Adrenal gland (tissue), 12 donors: ENCODE measurements around the gene SMPD4. TPM values are rescaled to one million over a fixed set of nuclear protein-coding genes. Genes with fewer than 3 reads are reported as not detected.
"Not testable (repeated sequence)": the region's sequence is repeated elsewhere in the genome, so short reads cannot be mapped to it uniquely, and the experiment has no call there.

Experiments used
- DNase-seq, 7 donors: peaks; one replicate each; pipeline ENCODE4 v3.0.0-alpha.2; 2019 to 2020
- H3K27ac ChIP-seq, 5 donors: fragments of 200-600 bp; sonication (generic) in 4 of 5; 1 replicate in 3 of 5; 2 replicates in 2 of 5; pipeline versions ENCODE4 v1.5.1 to v1.8.0; 2016 to 2020; ENCODE audit warnings: mild to moderate bottlenecking in 1 of 5
- H3K27me3 ChIP-seq: fragments of 200-600 bp; 2 replicates; pipeline ENCODE4 v1.8.0; 2021
- H3K36me3 ChIP-seq, 2 donors: fragments of 200-600 bp; replicated peaks in 1 of 2; 1 replicate in 1 of 2; 2 replicates in 1 of 2; pipeline versions ENCODE4 v1.5.1 to v1.8.0; 2018 to 2022
- H3K4me1 ChIP-seq, 2 donors: fragments of 200-600 bp; replicated peaks in 1 of 2; 1 replicate in 1 of 2; 2 replicates in 1 of 2; pipeline versions ENCODE4 v1.5.1 to v1.8.0; 2018 to 2021
- H3K4me3 ChIP-seq, 4 donors: fragments of 200-600 bp; sonication (generic) in 3 of 4; one replicate each; pipeline ENCODE4 v1.5.1; 2016 to 2018
- H3K9me3 ChIP-seq, 3 donors: fragments of 200-600 bp; sonication (generic) in 1 of 3; replicated peaks in 1 of 3; 1 replicate in 2 of 3; 2 replicates in 1 of 3; pipeline versions ENCODE4 v1.5.1 to v1.8.0; 2016 to 2021
- CTCF ChIP-seq, 6 experiments: fragments of 450-650 bp in 4 of 6; fragments of 200-600 bp in 2 of 6; sonication (generic) in 1 of 6; IDR thresholded peaks; 1 replicate in 5 of 6; 2 replicates in 1 of 6; pipeline versions ENCODE4 v1.5.1 to v1.8.0; 2016 to 2021; ENCODE audit warnings: antibody characterized with exemption in 6 of 6, mild to moderate bottlenecking in 2 of 6, moderate library complexity in 1 of 6
- WGBS, 4 donors: extraction: QIAGEN DNeasy Blood & Tissue Kit in 2 of 4; methylation state at CpG; one replicate each; pipeline versions ENCODE4 v1.1.5 to v1.1.7; 2013 to 2017; 5-methylcytosine and 5-hydroxymethylcytosine counted together
- intact Hi-C, 2 donors: fragments of 100-400 bp; cut with DNase I; formaldehyde crosslinking; loops; one replicate each; pipeline versions ENCODE4 v1.14.1 to v1.15.0; 2022 to 2023
- polyA plus RNA-seq, 3 donors: library from polyadenylated mRNA; stranded (reverse); fragments of 200-250 nt in 2 of 3; fragments of 350-450 nt in 1 of 3; fragmentation: Illumina TruSeq in 1 of 3; extraction: RNeasy Lipid Tissue Mini Kit (QIAGEN cat#74804) in 1 of 3; gene quantifications; one replicate each; pipeline ENCODE4 v1.2.3, GENCODE V29; 2013 to 2014
- total RNA-seq, 9 donors: library from RNA; depleted of rRNA in 4 of 9; stranded (reverse); fragments of >200 nt in 4 of 9; fragments of 120-200 nt in 1 of 9; fragmentation: NEBNext Ultra II Directional in 1 of 9; extraction: Animal tissue kit (Norgen Biotek cat#: 25700) in 1 of 9; gene quantifications; one replicate each; pipeline versions ENCODE4 v1.1.0 to v1.2.4, GENCODE V29; 2013 to 2023
- donor health status: healthy with polysubstance abuse.
- donor health status: Bipolar disorder and iron deficiency.
- donor health status: DM: yes; HTN: yes; CAD: no.
- donor health status: DM: no; HTN: no; CAD: no.
- donor health status: DM: no; HTN: no; CAD: no.
- donor health status: DM: yes; HTN: yes; CAD: no.

The SMPD4 gene
- total and polyA plus RNA-seq, 12 donors, result 23.7 to 94.4 (median 37.7) TPM

DNA sequence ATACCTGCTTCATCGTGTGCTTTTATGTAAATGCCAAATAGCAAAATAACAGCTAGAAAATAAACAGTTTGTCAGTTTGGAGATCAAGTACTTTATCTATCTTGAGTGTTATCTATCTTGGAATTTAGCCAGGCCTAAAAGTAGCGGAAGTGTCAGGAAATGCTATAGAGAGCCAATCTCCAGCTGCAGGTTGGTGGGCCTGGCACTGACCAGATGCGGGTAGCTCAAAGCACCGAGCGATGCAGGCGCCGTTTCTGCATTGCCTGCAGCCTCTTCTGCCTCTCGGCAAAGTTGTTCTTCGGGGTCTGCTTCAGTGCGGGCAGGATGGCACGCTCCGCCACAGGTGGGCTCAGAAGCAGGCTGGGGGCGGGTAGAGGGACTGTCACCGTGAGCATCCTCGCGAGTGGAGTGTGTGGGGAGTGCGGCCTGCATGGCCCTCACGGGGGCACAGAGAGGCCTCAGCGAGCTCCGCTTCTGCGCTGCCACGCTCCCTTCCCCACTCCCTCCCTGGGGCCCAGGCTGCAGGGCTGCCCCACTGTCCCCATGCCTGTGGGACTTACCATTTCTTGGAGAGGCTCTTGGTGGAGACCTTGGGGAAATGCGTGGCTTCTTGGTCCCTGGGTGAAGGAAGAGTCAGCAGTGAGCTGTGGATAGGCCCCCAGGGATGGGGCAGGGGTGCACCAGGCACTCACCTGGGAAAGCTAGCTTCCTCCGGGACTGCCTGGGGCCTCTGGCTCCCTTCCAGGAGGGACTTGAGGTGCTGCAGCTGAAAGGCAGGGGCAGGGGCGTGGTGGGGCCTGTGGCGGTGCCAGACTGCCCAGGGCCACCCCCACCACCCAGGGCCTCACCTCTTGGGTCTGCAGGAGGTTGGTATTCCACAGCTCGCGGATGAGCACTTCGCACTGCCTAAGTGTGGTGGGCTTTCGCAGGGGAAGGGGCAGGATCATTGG is 41.8 kb downstream of the SMPD4 start:
- H3K9me3 ChIP-seq, H3K27ac ChIP-seq, H3K27me3 ChIP-seq, H3K4me1 ChIP-seq, intact Hi-C loops, H3K4me3 ChIP-seq, DNase-seq, H3K36me3 ChIP-seq: not testable (repeated sequence)
- WGBS, 4 donors, result 68 to 89% (median 86%) methylated on average over 4 to 27 of the region's 30 CpGs

DNA sequence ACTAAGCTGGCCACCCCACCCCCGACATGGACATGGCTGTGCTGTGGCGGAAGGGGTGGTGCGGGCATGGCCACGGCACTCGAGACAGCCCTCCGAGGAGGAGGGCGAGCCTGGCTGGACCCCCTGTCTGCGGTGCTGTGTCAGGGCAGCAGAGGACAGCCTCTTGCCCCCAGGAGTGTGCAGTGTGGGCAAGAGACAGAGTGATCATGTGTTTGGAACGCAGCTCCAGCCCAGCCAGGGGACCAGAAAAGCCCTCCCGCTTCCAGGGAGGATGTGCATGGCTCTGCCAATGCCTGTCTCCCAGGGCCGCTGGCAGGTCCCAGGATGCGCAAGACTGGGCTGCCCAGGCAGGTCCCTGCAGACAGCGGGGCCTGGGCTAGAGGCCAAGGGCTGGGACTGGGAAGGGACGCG is 42.6 kb downstream of the SMPD4 start:
- H3K36me3 ChIP-seq, H3K4me3 ChIP-seq, H3K27me3 ChIP-seq, H3K4me1 ChIP-seq, H3K27ac ChIP-seq, H3K9me3 ChIP-seq, intact Hi-C loops: not testable (repeated sequence)
- 80 to 96% (median 83%) methylated on average over 8 to 15 of the region's 15 CpGs for WGBS, 4 donors
- peak in 1 of 7 donors; percentile 49 for DNase-seq

GRCh38 chr2:130138326-130138725 is 43.1 kb downstream of the SMPD4 start:
- H3K27ac ChIP-seq, H3K9me3 ChIP-seq, DNase-seq, H3K4me1 ChIP-seq, H3K4me3 ChIP-seq, H3K36me3 ChIP-seq, intact Hi-C loops, H3K27me3 ChIP-seq: not testable (repeated sequence)
- WGBS, 4 donors, result 82 to 96% methylated on average over 8 to 9 of the region's 13 CpGs; no CpG with 5 or more reads in 2 of the 4 donors

DNA sequence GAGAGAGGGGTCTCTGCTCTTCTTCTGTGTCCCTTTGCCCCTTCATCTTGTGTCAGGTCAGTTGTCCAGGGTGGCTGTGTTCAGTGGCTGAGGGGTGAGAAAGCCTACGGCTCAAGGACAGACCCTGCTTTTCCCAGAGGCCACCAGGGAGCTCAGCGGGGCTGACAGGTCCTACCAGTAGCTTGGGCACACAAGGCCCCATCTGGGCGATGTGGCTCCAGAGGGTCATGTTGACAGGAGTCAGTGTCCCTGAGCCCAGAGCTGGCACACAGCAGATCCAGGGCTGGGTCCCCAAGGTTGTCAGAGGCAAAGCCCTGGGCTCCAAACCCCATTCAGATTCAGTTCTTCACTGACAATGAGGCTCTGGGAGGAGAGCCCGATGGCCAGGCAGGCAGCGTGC is 44.3 kb downstream of the SMPD4 start:
- intact Hi-C loops, H3K4me3 ChIP-seq, DNase-seq, H3K9me3 ChIP-seq, H3K27ac ChIP-seq, H3K36me3 ChIP-seq, H3K27me3 ChIP-seq, H3K4me1 ChIP-seq: not testable (repeated sequence)
- 52 to 79% (median 67%) methylated on average over 3 to 5 of the region's 5 CpGs for WGBS, 4 donors

- H3K36me3 ChIP-seq, H3K27ac ChIP-seq, H3K27me3 ChIP-seq, intact Hi-C loops, H3K9me3 ChIP-seq, DNase-seq, H3K4me1 ChIP-seq, H3K4me3 ChIP-seq: not testable (repeated sequence)
- 86 to 96% methylated on average over 8 to 9 of the region's 10 CpGs; no CpG with 5 or more reads in 2 of the 4 donors for WGBS, 4 donors
Observed at GRCh38 chr2:130136546-130136945, 44.9 kb downstream of the SMPD4 start.

GRCh38 chr2:130135692-130136541 is 45.5 kb downstream of the SMPD4 start:
- intact Hi-C loops, result no loop called here
- 90 to 100% (median 95%) methylated on average over 6 to 15 of the region's 15 CpGs for WGBS, 4 donors
- no peak overlapping the region for H3K27ac ChIP-seq
- H3K27me3 ChIP-seq, result no peaks in the 10 kb centered on the region
- H3K4me3 ChIP-seq, result no peak overlapping the region
- TF ChIP-seq CTCF (IDR thresholded peaks at IDR 0.05), result no peak
- H3K36me3 ChIP-seq, result no peaks in the 10 kb centered on the region
- H3K9me3 ChIP-seq, result no peaks in the 10 kb centered on the region
- H3K4me1 ChIP-seq, result no peaks in the 10 kb centered on the region
- no peak for DNase-seq

DNA sequence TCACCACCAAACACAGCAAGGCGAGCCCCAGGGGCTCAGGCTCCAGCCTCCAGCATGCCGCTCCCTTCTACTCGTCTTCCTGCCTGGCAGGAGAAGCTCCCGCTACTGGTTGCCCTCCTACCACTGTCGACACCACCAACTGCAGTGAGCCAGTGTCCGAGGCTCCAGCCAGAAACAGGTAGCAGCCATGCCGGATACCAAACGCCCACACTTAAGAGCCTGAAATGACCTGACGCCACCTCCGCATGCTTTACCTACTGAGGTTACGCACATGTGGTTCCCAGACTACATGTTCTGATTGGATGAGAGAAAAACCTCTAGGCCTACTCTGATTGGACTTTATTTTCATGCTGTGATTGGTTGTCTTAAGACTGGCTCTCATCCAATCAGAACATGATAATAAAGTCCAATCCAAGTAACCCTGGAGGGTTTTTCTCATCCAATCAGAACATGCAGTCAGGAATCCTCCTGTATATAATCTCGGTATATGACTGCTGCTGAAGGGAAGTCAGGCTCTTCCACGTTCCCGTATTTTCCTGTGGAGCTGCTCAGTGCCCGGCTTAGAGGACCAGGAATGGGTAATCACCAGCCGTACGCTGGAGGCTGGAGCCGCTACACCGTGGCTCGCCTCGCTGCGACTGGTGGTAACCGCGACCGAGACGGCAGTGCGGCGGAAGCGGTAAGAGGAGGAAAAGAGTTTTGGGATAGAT is 52.1 kb downstream of the SMPD4 start, which contains the start of gene POTEF:
Gene POTEF (minus strand): TSS at position 103 of the 710 bp plus-strand sequence. CDS start 8,707 bp downstream, outside the sequence.
- intact Hi-C loops, H3K4me1 ChIP-seq, H3K27ac ChIP-seq, H3K4me3 ChIP-seq, H3K9me3 ChIP-seq, H3K27me3 ChIP-seq, DNase-seq, H3K36me3 ChIP-seq: not testable (repeated sequence)
- WGBS, 4 donors, result 89 to 95% (median 91%) methylated on average over 9 to 27 of the region's 29 CpGs

- DNase-seq, intact Hi-C loops, H3K4me3 ChIP-seq, H3K36me3 ChIP-seq, H3K27me3 ChIP-seq, H3K4me1 ChIP-seq, H3K9me3 ChIP-seq, H3K27ac ChIP-seq: not testable (repeated sequence)
- WGBS, 4 donors, result 80 to 89% (median 87%) methylated on average over 1 to 11 of the region's 14 CpGs; no CpG with 5 or more reads in 1 of the 4 donors
Observed at GRCh38 chr2:130128464-130128863, 52.9 kb downstream of the SMPD4 start.

GRCh38 chr2:130127726-130128125 is 53.7 kb downstream of the SMPD4 start:
- H3K36me3 ChIP-seq, H3K27me3 ChIP-seq, H3K27ac ChIP-seq, DNase-seq, intact Hi-C loops, H3K4me1 ChIP-seq, H3K4me3 ChIP-seq, H3K9me3 ChIP-seq: not testable (repeated sequence)
- no CpG with 5 or more reads among the region's 9 CpGs for WGBS, 4 donors
